HG02678 (cell line): ENCODE data around the gene TMEM191C.
"Not testable (repeated sequence)": the region's sequence is repeated elsewhere in the genome, so short reads cannot be mapped to it uniquely, and the experiment has no call there.

Experiments
- ATAC-seq: cut with Tn5 transposase; IDR thresholded peaks from one replicate; pipeline ENCODE4 v1.9.1; 2021; ENCODE audit warnings: mild to moderate bottlenecking, moderate library complexity; ENCODE audit not compliant: unreplicated experiment

TMEM191C gene

GRCh38 chr22:21467337-21468193, at the start of gene TMEM191C:
Gene TMEM191C, plus strand, starts transcription at chr22:21467387. Its CDS starts 73 bp downstream, at chr22:21467460.
- ATAC-seq = not testable (repeated sequence)

- ATAC-seq = peak; percentile 22
Observed at GRCh38 chr22:21417853-21418252, 49.3 kb upstream of the TMEM191C start.

GRCh38 chr22:21418974-21419638, 48.1 kb upstream of the TMEM191C start:
- ATAC-seq = not testable (repeated sequence)

GRCh38 chr22:21420180-21420763, 46.9 kb upstream of the TMEM191C start:
- ATAC-seq = not testable (repeated sequence)

GRCh38 chr22:21424084-21424709, 43.0 kb upstream of the TMEM191C start:
- ATAC-seq = not testable (repeated sequence)

- ATAC-seq = not testable (repeated sequence)
Observed at GRCh38 chr22:21434378-21435233, 32.6 kb upstream of the TMEM191C start.

GRCh38 chr22:21435998-21436810, 31.0 kb upstream of the TMEM191C start:
- not testable (repeated sequence) for ATAC-seq

GRCh38 chr22:21438013-21438412, 29.2 kb upstream of the TMEM191C start:
- ATAC-seq = not testable (repeated sequence)

GRCh38 chr22:21440018-21440636, 27.1 kb upstream of the TMEM191C start:
- ATAC-seq = not testable (repeated sequence)

- ATAC-seq = not testable (repeated sequence)
Observed at GRCh38 chr22:21440676-21441075, 26.5 kb upstream of the TMEM191C start.

- not testable (repeated sequence) for ATAC-seq
Observed at GRCh38 chr22:21441170-21441569, 26.0 kb upstream of the TMEM191C start.

- ATAC-seq = not testable (repeated sequence)
Observed at GRCh38 chr22:21442123-21442522, 25.1 kb upstream of the TMEM191C start.

- not testable (repeated sequence) for ATAC-seq
Observed at GRCh38 chr22:21442646-21443045, 24.5 kb upstream of the TMEM191C start.

- no peak for ATAC-seq
Observed at GRCh38 chr22:21443057-21443734, 24.0 kb upstream of the TMEM191C start.

- ATAC-seq = no peak
Observed at GRCh38 chr22:21443735-21444421, 23.3 kb upstream of the TMEM191C start.

- ATAC-seq = no peak
Observed at GRCh38 chr22:21444701-21445436, 22.3 kb upstream of the TMEM191C start.
